OCI-LY1 (cell line): ENCODE results near the gene ANKDD1A.

Experiments
- CTCF ChIP-seq: fragments of 200-600 bp; sonication (generic), shearing (Covaris generic); IDR thresholded peaks from 2 replicates; pipeline ENCODE4 v1.5.1; 2017; ENCODE audit warnings: mild to moderate bottlenecking, antibody characterized with exemption, low read length, moderate library complexity, mixed read lengths
- EZH2 ChIP-seq: fragments of 200-600 bp; sonication (generic), shearing (Covaris generic); IDR thresholded peaks from 2 replicates; pipeline ENCODE4 v1.8.0; 2017; ENCODE audit warnings: borderline replicate concordance, mixed run types, mild to moderate bottlenecking, antibody characterized with exemption, low read length, moderate library complexity, mixed read lengths

DNA sequence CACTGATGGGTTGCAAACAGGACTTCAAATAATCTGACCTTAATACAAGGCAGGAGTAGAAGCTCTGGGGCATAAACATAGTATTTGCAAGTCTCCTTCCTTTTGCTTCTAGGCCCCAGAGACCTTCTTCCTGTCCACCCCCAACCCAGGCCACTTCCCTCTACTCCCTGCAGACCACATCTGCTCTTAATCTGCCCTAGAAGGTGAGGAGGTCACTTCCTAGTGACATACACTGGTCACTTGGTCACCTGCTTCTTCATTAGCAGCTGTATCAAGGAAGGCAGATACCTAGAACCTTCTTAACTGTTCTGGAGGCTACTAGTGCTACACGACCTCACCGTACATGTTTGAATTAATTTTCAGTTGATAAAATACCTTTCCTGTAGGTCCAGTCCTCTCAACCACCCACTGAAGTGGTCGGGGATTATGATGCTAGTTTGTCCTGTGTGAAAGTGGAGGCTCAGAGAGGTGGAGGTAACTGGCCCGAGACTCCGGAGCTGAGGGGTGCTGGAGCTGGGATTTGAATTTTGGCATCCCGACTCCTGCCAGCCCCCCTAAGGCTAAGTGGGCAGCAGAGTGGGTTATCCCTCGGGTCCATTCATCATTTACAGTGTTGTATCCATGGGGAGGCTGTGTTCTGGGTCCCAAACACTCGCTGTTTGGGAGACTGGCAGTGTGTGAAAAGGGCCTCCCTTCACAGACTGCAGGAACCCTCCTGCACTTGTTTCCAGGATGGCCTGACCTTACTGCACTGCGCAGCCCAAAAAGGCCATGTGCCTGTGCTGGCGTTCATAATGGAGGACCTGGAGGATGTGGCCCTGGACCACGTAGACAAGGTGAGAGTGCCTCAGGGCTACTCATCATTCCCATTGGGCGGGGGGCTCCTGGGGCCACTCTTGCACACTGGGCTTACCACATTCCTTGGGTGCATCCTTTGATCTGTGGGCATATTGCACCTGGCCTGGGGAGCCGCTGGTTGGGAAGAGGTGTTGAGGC is 13.9 kb downstream of the ANKDD1A start:
- TF ChIP-seq CTCF (no peak), EZH2 (no peak)
